GM19025 (cell line): ENCODE measurements around the gene CSNK2A3.
"Not testable (repeated sequence)": the region's sequence is repeated elsewhere in the genome, so short reads cannot be mapped to it uniquely, and the experiment has no call there.

ENCODE experiments used
- ATAC-seq: cut with Tn5 transposase; IDR thresholded peaks from one replicate; pipeline ENCODE4 v1.9.1; 2021; ENCODE audit warnings: mild to moderate bottlenecking, low read depth, moderate library complexity; ENCODE audit not compliant: unreplicated experiment

The CSNK2A3 gene

GRCh38 chr11:11380883-11381282, 27.8 kb upstream of the CSNK2A3 start:
- no peak for ATAC-seq

GRCh38 chr11:11380340-11380739, 27.3 kb upstream of the CSNK2A3 start:
- ATAC-seq, result no peak

- no peak for ATAC-seq
Observed at GRCh38 chr11:11379661-11380060, 26.6 kb upstream of the CSNK2A3 start.

- no peak for ATAC-seq
Observed at GRCh38 chr11:11378184-11378940, 25.3 kb upstream of the CSNK2A3 start.

- no peak for ATAC-seq
Observed at GRCh38 chr11:11374358-11375148, 21.5 kb upstream of the CSNK2A3 start.

- ATAC-seq, result no peak
Observed at GRCh38 chr11:11373934-11374333, 20.9 kb upstream of the CSNK2A3 start.

- ATAC-seq, result no peak
Observed at GRCh38 chr11:11372461-11372860, 19.4 kb upstream of the CSNK2A3 start.

GRCh38 chr11:11370962-11371303, 17.9 kb upstream of the CSNK2A3 start:
- no peak for ATAC-seq

GRCh38 chr11:11370255-11370961, 17.4 kb upstream of the CSNK2A3 start:
- no peak for ATAC-seq

- no peak for ATAC-seq
Observed at GRCh38 chr11:11366793-11367192, 13.7 kb upstream of the CSNK2A3 start.

- ATAC-seq, result no peak
Observed at GRCh38 chr11:11363674-11364073, 10.6 kb upstream of the CSNK2A3 start.

- no peak for ATAC-seq
Observed at GRCh38 chr11:11359611-11360010, 6.6 kb upstream of the CSNK2A3 start.

GRCh38 chr11:11356842-11357241, 3.8 kb upstream of the CSNK2A3 start:
- ATAC-seq, result no peak

GRCh38 chr11:11351851-11352250, 1.2 kb downstream of the CSNK2A3 start:
- not testable (repeated sequence) for ATAC-seq

GRCh38 chr11:11351042-11351586, 1.9 kb downstream of the CSNK2A3 start:
- no peak for ATAC-seq

- ATAC-seq, result no peak
Observed at GRCh38 chr11:11349870-11350337, 3.1 kb downstream of the CSNK2A3 start.

GRCh38 chr11:11349106-11349825, 3.8 kb downstream of the CSNK2A3 start:
- ATAC-seq, result no peak

GRCh38 chr11:11348303-11348702, 4.7 kb downstream of the CSNK2A3 start:
- no peak for ATAC-seq

- no peak for ATAC-seq
Observed at GRCh38 chr11:11347592-11347991, 5.5 kb downstream of the CSNK2A3 start.

- ATAC-seq, result no peak
Observed at GRCh38 chr11:11346303-11346702, 6.7 kb downstream of the CSNK2A3 start.
